ENCODE data around the gene KPRP.

KPRP gene

GRCh38 chr1:152770411-152770810 lies 12.6 kb downstream of the KPRP start:
- DNase-seq, result no peak

GRCh38 chr1:152774875-152775274 lies 17.1 kb downstream of the KPRP start, which contains the start of gene LCE1F:
Gene LCE1F (plus strand): TSS chr1:152775140. CDS start chr1:152776372, 1,232 bp downstream.
- DNase-seq, result no peak

GRCh38 chr1:152776361-152776760 lies 18.5 kb downstream of the KPRP start:
- no peak for DNase-seq

- no peak for DNase-seq
Observed at GRCh38 chr1:152777510-152778137, 19.8 kb downstream of the KPRP start.

- DNase-seq, result no peak
Observed at GRCh38 chr1:152783095-152783494, 25.3 kb downstream of the KPRP start.

- DNase-seq, result no peak
Observed at GRCh38 chr1:152786077-152786476, 28.3 kb downstream of the KPRP start, which contains the start of gene LCE1E. Gene LCE1E (plus strand): TSS chr1:152786257. CDS start chr1:152787300, 1,043 bp downstream.

GRCh38 chr1:152795686-152796085 lies 37.9 kb downstream of the KPRP start:
- DNase-seq, result no peak

GRCh38 chr1:152796421-152796820 lies 38.6 kb downstream of the KPRP start, which contains the start of gene LCE1D:
Gene LCE1D (plus strand): TSS chr1:152796721. CDS start chr1:152797795, 1,074 bp downstream.
- no peak for DNase-seq

- DNase-seq, result no peak
Observed at GRCh38 chr1:152801333-152801732, 43.5 kb downstream of the KPRP start.

- DNase-seq, result no peak
Observed at GRCh38 chr1:152806576-152806975, 48.8 kb downstream of the KPRP start, which contains the start of gene LCE1C. Gene LCE1C (minus strand): TSS chr1:152806651. CDS start chr1:152805478, 1,173 bp downstream.

- no peak for DNase-seq
Observed at GRCh38 chr1:152811050-152811449, 53.2 kb downstream of the KPRP start.

All from hypothalamus (tissue), 51 donors.